Measurements from ENCODE around the gene PRR35. TPM values are rescaled to one million over a fixed set of nuclear protein-coding genes. Genes with fewer than 3 reads are reported as not detected.
A peak's percentile ranks its signal among the peaks of the same experiment; 100 is the strongest.

Gene PRR35
- total and polyA plus RNA-seq, 4 donors: not detected

- H3K4me3 ChIP-seq: peak overlapping the region; percentile 71
- no peak for DNase-seq
- 64 to 83% methylated on average over 8 of the region's 8 CpGs for WGBS, 2 donors
- no peaks in the 10 kb centered on the region for H3K27me3 ChIP-seq (ENCODE audit: control insufficient read depth in 3 of 3, insufficient read depth in 3 of 3, low read length in 2 of 3)
- TF ChIP-seq, protein P1, sequence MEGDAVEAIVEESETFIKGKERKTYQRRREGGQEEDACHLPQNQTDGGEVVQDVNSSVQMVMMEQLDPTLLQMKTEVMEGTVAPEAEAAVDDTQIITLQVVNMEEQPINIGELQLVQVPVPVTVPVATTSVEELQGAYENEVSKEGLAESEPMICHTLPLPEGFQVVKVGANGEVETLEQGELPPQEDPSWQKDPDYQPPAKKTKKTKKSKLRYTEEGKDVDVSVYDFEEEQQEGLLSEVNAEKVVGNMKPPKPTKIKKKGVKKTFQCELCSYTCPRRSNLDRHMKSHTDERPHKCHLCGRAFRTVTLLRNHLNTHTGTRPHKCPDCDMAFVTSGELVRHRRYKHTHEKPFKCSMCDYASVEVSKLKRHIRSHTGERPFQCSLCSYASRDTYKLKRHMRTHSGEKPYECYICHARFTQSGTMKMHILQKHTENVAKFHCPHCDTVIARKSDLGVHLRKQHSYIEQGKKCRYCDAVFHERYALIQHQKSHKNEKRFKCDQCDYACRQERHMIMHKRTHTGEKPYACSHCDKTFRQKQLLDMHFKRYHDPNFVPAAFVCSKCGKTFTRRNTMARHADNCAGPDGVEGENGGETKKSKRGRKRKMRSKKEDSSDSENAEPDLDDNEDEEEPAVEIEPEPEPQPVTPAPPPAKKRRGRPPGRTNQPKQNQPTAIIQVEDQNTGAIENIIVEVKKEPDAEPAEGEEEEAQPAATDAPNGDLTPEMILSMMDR (IDR thresholded peaks at IDR 0.05; ENCODE audit: control extremely low read depth, extremely low read depth): no peak
- H3K9me3 ChIP-seq (ENCODE audit: control insufficient read depth in 4 of 4, insufficient read depth in 3 of 4, low read length in 3 of 4): no peaks in the 10 kb centered on the region
- H3K27ac ChIP-seq (ENCODE audit: low read depth in 1 of 2, low read length in 1 of 2): peak overlapping the region in 1 of 2 donors; percentile 92
- peaks cover 0 to 49% (median 21%) of the 10 kb centered on the region in 5 donors for H3K4me1 ChIP-seq (ENCODE audit: control insufficient read depth in 5 of 5, insufficient read depth in 5 of 5, low read length in 5 of 5)
- peak overlapping the region in 1 of 2 donors; percentile 71 for H3K9ac ChIP-seq (ENCODE audit: insufficient read depth in 1 of 2, low read length in 2 of 2)
- H3K36me3 ChIP-seq (ENCODE audit: control insufficient read depth in 4 of 4, insufficient read depth in 4 of 4, low read length in 4 of 4): peaks cover 0 to 4% (median 0%) of the 10 kb centered on the region in 4 donors
- no peak for ATAC-seq (ENCODE audit: insufficient read depth, low FRiP score)
Observed at GRCh38 chr16:591231-591630, 31.0 kb downstream of the PRR35 start.

GRCh38 chr16:591892-592517 is 31.8 kb downstream of the PRR35 start:
- no peak overlapping the region for H3K4me3 ChIP-seq
- H3K4me1 ChIP-seq (ENCODE audit: control insufficient read depth in 5 of 5, insufficient read depth in 5 of 5, low read length in 5 of 5): peaks cover 0 to 43% (median 21%) of the 10 kb centered on the region in 5 donors
- H3K27me3 ChIP-seq (ENCODE audit: control insufficient read depth in 3 of 3, insufficient read depth in 3 of 3, low read length in 2 of 3): no peaks in the 10 kb centered on the region
- H3K9me3 ChIP-seq (ENCODE audit: control insufficient read depth in 4 of 4, insufficient read depth in 3 of 4, low read length in 3 of 4): no peaks in the 10 kb centered on the region
- WGBS, 2 donors: 71 to 73% methylated on average over 15 of the region's 15 CpGs
- H3K36me3 ChIP-seq (ENCODE audit: control insufficient read depth in 4 of 4, insufficient read depth in 4 of 4, low read length in 4 of 4): peaks cover 0 to 5% (median 3%) of the 10 kb centered on the region in 4 donors
- H3K27ac ChIP-seq (ENCODE audit: low read depth in 1 of 2, low read length in 1 of 2): peak overlapping the region in 1 of 2 donors; percentile 71
- DNase-seq (no peak), ATAC-seq (ENCODE audit: insufficient read depth, low FRiP score) (no peak)
- H3K9ac ChIP-seq (ENCODE audit: insufficient read depth in 1 of 2, low read length in 2 of 2): no peak overlapping the region
- TF ChIP-seq, protein P1 (IDR thresholded peaks at IDR 0.05; ENCODE audit: control extremely low read depth, extremely low read depth): no peak

DNA sequence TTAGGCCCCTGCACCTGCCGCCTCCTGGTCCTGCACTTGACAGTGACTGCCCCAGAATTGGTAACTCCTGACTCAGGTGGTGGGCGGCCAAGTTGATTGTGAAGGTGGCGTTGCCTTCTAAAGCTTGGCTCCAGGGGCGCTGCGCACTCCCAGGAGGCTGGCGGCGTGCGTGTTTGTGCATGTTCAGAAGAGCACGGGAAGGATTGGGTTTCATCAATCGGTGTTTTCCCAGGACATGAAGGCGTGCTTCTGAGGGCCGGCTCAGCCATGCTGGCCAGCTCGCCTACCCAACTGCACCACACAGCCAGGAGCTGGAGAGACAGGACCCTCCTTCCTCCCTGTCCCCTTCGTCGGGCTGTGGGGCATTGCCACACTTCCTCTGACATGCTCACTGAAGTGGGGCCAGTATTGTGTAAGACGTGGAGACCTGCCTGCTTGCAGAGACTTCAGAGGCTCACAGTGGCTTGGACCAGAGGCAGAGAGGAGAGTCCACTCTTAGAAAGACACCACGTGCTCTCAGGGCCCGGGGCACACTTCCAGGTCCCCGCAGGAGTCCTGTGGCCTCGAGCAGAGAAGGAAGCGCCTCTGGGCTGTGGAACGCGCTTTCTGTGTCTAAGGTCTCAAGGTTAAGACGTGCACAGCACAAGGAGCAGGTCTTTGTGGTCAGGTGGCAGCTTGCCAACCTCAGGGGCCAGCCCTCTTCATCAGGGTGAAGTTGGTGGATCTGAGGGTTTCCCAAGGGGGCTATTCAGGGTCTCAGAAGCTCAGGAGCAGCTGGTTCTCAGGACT is 32.5 kb downstream of the PRR35 start:
- DNase-seq (peak in 2 of 3 donors; percentile 29 to 46), ATAC-seq (ENCODE audit: insufficient read depth, low FRiP score) (no peak)
- H3K4me1 ChIP-seq (ENCODE audit: control insufficient read depth in 5 of 5, insufficient read depth in 5 of 5, low read length in 5 of 5): peaks cover 0 to 38% (median 21%) of the 10 kb centered on the region in 5 donors
- H3K4me3 ChIP-seq: no peak overlapping the region
- H3K36me3 ChIP-seq (ENCODE audit: control insufficient read depth in 4 of 4, insufficient read depth in 4 of 4, low read length in 4 of 4): peaks cover 0 to 5% (median 3%) of the 10 kb centered on the region in 4 donors
- WGBS, 2 donors: 39 to 49% methylated on average over 24 of the region's 24 CpGs
- H3K9me3 ChIP-seq (ENCODE audit: control insufficient read depth in 4 of 4, insufficient read depth in 3 of 4, low read length in 3 of 4): no peaks in the 10 kb centered on the region
- TF ChIP-seq, protein P1 (IDR thresholded peaks at IDR 0.05; ENCODE audit: control extremely low read depth, extremely low read depth): no peak
- peak overlapping the region in 1 of 2 donors; percentile 71 for H3K27ac ChIP-seq (ENCODE audit: low read depth in 1 of 2, low read length in 1 of 2)
- no peaks in the 10 kb centered on the region for H3K27me3 ChIP-seq (ENCODE audit: control insufficient read depth in 3 of 3, insufficient read depth in 3 of 3, low read length in 2 of 3)
- H3K9ac ChIP-seq (ENCODE audit: insufficient read depth in 1 of 2, low read length in 2 of 2): no peak overlapping the region

Measured in lung (tissue), 12 donors.